A549 (cell line): ENCODE results near the gene SLC6A3.

Experiments
- HDAC2 ChIP-seq: fragments of 200-600 bp; sonication (generic); IDR thresholded peaks from 2 replicates; pipeline ENCODE4 v1.6.1; 2016
- MYC ChIP-seq: IDR thresholded peaks from 2 replicates; pipeline ENCODE4 v1.6.1; 2012; ENCODE audit warnings: mild to moderate bottlenecking, inconsistent platforms, low read length, improper control_type of control experiment, borderline replicate concordance
- POLR2A ChIP-seq: IDR thresholded peaks from 2 replicates; pipeline ENCODE4 v1.6.1; 2012; ENCODE audit warnings: mild to moderate bottlenecking, low read length
- POLR2AphosphoS2 ChIP-seq: conservative IDR thresholded peaks from 2 replicates; pipeline ENCODE4 v1.6.1; 2012; ENCODE audit warnings: low read length, improper control_type of control experiment, inconsistent platforms
- RAD21 ChIP-seq, 2 experiments: fragments of >200 bp in 1 of 2; sonication (Bioruptor Twin) in 1 of 2; formaldehyde crosslinking in 1 of 2; IDR thresholded peaks in 1 of 2; conservative IDR thresholded peaks in 1 of 2; 2 replicates in 1 of 2; 3 replicates in 1 of 2; pipeline ENCODE4 v1.6.1; 2012 to 2018; ENCODE audit warnings: inconsistent platforms in 1 of 2
- RFX5 ChIP-seq: fragments of 450-650 bp; IDR thresholded peaks from 2 replicates; pipeline ENCODE4 v1.7.1; 2014; ENCODE audit warnings: antibody characterized with exemption, mild to moderate bottlenecking, moderate library complexity
- TF ChIP-seq, protein P1 (sequence below): fragments of >200 bp; sonication (Bioruptor Twin); formaldehyde crosslinking; IDR thresholded peaks from 3 replicates; pipeline ENCODE4 v1.5.1; 2016

DNA sequence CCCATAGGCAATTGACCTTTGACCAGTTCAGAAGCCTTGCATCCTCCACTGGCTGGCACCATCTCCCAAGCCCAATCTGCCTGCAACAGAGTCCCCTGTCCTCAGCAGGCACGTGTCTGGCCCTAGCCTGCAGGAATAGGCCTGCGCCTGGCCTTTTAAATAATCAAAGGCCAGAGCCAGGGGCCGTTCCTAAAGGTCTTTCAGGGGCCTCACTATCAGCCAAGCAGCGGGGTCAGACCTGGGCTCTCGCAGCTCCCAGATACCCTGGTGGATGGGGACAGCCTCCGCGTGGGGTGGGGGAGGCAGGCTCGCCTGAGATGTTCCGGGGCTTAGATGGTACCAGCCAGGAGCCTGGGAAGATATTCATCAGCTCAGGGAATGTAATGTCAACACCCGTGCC, 32.6 kb downstream of the SLC6A3 start:
- TF ChIP-seq RFX5 (no peak), MYC (no peak), POLR2AphosphoS2 (no peak), RAD21 (conservative IDR thresholded peaks at IDR 0.05 in 1 of 2, IDR thresholded peaks at IDR 0.05 in 1 of 2) (no peak), POLR2A (no peak), HDAC2 (no peak)
- TF ChIP-seq, protein P1, sequence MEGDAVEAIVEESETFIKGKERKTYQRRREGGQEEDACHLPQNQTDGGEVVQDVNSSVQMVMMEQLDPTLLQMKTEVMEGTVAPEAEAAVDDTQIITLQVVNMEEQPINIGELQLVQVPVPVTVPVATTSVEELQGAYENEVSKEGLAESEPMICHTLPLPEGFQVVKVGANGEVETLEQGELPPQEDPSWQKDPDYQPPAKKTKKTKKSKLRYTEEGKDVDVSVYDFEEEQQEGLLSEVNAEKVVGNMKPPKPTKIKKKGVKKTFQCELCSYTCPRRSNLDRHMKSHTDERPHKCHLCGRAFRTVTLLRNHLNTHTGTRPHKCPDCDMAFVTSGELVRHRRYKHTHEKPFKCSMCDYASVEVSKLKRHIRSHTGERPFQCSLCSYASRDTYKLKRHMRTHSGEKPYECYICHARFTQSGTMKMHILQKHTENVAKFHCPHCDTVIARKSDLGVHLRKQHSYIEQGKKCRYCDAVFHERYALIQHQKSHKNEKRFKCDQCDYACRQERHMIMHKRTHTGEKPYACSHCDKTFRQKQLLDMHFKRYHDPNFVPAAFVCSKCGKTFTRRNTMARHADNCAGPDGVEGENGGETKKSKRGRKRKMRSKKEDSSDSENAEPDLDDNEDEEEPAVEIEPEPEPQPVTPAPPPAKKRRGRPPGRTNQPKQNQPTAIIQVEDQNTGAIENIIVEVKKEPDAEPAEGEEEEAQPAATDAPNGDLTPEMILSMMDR = no peak
